Skeletal muscle tissue (tissue), 4 donors: ENCODE data around the gene RPTOR. TPM values are rescaled to one million over a fixed set of nuclear protein-coding genes. Genes with fewer than 3 reads are reported as not detected.

Source experiments
- H3K27ac ChIP-seq: one replicate; pipeline ENCODE4 v1.7.0; 2013; ENCODE audit warnings: mild to moderate bottlenecking, low read depth, low read length, inconsistent platforms
- H3K27me3 ChIP-seq, 3 donors: one replicate each; pipeline ENCODE4 v1.7.0; 2013; ENCODE audit warnings: low read length in 3 of 3; ENCODE audit not compliant: control insufficient read depth in 3 of 3, insufficient read depth in 3 of 3
- H3K36me3 ChIP-seq, 3 donors: one replicate each; pipeline ENCODE4 v1.7.0; 2013; ENCODE audit warnings: low read length in 3 of 3; ENCODE audit not compliant: control insufficient read depth in 3 of 3, insufficient read depth in 3 of 3
- H3K4me1 ChIP-seq, 3 donors: one replicate each; pipeline ENCODE4 v1.7.0; 2013; ENCODE audit warnings: low read length in 3 of 3, mild to moderate bottlenecking in 3 of 3; ENCODE audit not compliant: control insufficient read depth in 3 of 3, insufficient read depth in 3 of 3
- H3K4me3 ChIP-seq, 3 donors: one replicate each; pipeline ENCODE4 v1.7.0; 2013; ENCODE audit warnings: low read length in 3 of 3
- H3K9ac ChIP-seq, 3 donors: one replicate each; pipeline ENCODE4 v1.7.0; 2013; ENCODE audit warnings: low read length in 3 of 3, mild to moderate bottlenecking in 3 of 3, moderate library complexity in 2 of 3, low read depth in 1 of 3
- H3K9me3 ChIP-seq, 3 donors: one replicate each; pipeline ENCODE4 v1.7.0; 2013; ENCODE audit warnings: low read length in 3 of 3; ENCODE audit not compliant: control insufficient read depth in 3 of 3
- total RNA-seq: library from RNA; depleted of rRNA; stranded (reverse); fragments of >200 nt; gene quantifications from one replicate; pipeline ENCODE4 v1.2.3, GENCODE V29; 2014
- donor health status: Osteomylitis.

Gene RPTOR
- total RNA-seq, 1 donor from 2014 or later: 24.5 TPM

DNA sequence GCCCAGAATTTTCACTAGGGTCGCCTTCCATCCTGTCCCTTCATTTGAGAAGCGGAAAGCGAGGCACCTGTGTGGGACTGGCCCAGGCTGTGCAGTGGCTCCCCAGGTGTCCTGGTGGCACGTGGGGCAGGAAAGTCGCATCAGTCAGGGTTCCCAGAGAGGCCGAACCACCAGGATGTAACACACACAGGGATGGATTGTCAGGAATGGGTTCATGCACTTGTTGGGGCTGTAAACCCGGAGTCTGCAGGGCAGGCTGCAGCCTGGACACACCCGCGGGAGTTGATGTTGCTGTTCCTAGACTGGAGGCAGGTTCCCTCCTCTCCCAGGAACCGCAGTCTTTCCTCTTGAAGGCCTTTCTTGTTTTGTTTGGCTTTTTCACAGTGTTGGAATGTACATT lies 30.7 kb upstream of the RPTOR start:
- Histone ChIP-seq H3K4me1 (no peaks in the 10 kb centered on the region), H3K27ac (no peak overlapping the region), H3K27me3 (peaks cover 15 to 44% (median 21%) of the 10 kb centered on the region in 3 donors), H3K36me3 (no peaks in the 10 kb centered on the region), H3K4me3 (no peak overlapping the region), H3K9me3 (no peaks in the 10 kb centered on the region), H3K9ac (no peak overlapping the region)

DNA sequence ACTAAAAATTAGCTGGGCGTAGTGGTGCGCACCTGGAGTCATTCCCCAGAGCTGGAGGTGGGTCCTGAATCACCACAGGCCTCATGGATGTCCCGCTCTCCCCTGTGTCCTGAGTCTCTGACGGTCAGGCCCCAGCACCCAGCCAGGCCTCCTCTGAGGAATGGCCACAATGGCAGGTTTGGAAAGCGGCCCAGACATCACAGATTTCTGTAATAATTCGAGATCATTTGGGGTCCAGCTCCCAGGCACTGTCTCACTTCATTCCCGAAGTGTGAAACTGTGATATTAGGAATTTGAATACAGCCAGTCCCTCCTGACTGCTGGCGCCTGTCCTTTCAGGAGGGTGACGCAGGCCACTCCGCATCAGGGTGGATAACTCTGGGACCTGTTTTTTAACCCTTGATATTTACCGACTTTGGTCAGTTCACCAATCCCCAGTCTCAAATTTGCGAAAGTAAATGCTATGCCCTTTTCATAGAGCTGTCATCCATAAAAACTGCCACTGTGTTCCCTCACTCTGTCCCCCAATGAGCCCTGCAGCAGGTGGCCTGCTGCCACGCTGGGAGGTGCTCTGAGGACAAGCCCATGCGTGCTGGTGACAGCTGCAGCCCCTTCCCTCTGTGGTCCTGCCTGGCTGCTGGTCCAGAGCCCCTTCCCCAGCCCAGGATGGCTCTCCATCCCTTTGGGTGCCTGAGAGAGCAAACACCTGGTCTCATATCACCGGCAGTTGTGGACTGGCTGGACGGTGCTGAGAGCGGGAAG lies 28.3 kb upstream of the RPTOR start:
- H3K27me3 ChIP-seq: peaks cover 9 to 23% (median 22%) of the 10 kb centered on the region in 3 donors
- no peaks in the 10 kb centered on the region for H3K4me1 ChIP-seq
- H3K36me3 ChIP-seq: no peaks in the 10 kb centered on the region
- H3K4me3 ChIP-seq: no peak overlapping the region
- no peaks in the 10 kb centered on the region for H3K9me3 ChIP-seq
- no peak overlapping the region for H3K9ac ChIP-seq
- no peak overlapping the region for H3K27ac ChIP-seq

DNA sequence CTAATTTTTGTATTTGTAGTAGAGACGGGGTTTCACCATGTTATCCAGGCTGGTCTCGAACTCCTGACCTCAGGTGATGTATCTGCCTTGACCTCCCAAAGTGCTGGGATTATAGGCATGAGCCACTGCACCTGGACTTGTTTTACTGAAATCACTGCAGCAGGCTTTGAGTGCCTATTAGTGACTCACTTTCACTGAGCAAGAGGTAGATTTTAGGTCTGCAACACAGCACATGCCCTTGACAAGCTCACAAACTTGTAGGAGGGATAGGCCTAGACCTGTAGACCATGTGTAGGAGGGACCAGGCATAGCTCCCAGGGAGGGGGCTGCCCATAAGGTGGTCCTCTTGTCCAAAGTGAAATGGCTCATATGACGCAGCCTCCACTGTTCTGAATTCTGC lies 27.0 kb upstream of the RPTOR start:
- Histone ChIP-seq H3K4me1 (no peaks in the 10 kb centered on the region), H3K9ac (no peak overlapping the region), H3K9me3 (no peaks in the 10 kb centered on the region), H3K27ac (no peak overlapping the region), H3K4me3 (no peak overlapping the region), H3K27me3 (peaks cover 0 to 17% (median 11%) of the 10 kb centered on the region in 3 donors), H3K36me3 (no peaks in the 10 kb centered on the region)

DNA sequence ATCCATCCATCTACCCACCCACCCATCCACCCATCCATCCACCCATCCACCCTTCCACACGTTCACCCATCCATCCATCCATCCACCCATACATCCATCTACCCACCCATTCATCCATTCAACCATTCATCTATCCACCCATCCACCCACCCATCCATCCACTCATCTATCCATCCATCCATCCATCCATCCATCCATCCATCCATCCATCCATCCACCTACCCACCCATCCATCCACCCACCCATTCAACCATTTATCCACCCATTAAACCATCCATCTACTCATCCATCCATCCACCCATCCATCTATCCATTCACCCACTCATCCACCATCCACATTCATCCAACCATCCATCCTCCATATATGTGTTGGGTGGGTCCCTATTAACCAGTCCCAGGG lies 26.2 kb upstream of the RPTOR start:
- Histone ChIP-seq H3K9me3 (no peaks in the 10 kb centered on the region), H3K4me1 (no peaks in the 10 kb centered on the region), H3K27ac (no peak overlapping the region), H3K27me3 (peaks cover 0 to 23% (median 11%) of the 10 kb centered on the region in 3 donors), H3K9ac (no peak overlapping the region), H3K36me3 (no peaks in the 10 kb centered on the region), H3K4me3 (no peak overlapping the region)

DNA sequence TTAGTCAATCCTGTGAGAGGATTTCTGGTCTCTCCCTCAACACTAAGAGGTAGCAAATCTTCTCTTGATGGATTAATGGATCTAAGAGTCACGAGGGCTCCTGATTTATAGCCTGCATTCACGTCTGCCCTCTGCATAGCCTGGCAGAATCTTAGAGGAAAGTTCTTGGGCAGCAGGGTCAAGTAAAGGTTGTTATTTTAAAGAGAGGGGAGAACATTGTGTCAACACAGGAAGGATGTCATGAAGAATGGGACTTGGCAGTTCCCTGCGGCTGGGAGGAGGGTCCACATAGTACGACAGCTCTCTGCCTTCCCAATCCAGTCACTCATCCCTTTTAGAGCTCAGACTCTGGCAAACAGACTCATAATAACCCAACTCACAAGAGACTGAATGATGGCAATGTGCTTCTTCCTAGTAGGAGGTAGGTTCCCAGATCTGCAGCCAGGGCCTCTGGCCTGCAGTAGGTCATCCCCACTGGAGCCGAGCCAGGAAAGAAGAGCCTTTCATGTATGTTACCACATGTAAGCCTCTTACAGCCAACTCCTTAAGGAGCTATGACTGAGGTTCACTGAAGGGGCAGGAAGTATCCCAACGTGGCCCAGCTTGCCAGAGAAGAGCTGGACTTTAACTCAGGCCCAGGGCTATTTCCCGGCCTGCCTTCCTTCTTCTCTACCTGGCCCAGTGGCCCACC lies 25.4 kb upstream of the RPTOR start:
- H3K27ac ChIP-seq: no peak overlapping the region
- H3K9me3 ChIP-seq: no peaks in the 10 kb centered on the region
- no peaks in the 10 kb centered on the region for H3K4me1 ChIP-seq
- H3K9ac ChIP-seq: no peak overlapping the region
- H3K27me3 ChIP-seq: peaks cover 0 to 19% (median 11%) of the 10 kb centered on the region in 3 donors
- no peak overlapping the region for H3K4me3 ChIP-seq
- no peaks in the 10 kb centered on the region for H3K36me3 ChIP-seq

DNA sequence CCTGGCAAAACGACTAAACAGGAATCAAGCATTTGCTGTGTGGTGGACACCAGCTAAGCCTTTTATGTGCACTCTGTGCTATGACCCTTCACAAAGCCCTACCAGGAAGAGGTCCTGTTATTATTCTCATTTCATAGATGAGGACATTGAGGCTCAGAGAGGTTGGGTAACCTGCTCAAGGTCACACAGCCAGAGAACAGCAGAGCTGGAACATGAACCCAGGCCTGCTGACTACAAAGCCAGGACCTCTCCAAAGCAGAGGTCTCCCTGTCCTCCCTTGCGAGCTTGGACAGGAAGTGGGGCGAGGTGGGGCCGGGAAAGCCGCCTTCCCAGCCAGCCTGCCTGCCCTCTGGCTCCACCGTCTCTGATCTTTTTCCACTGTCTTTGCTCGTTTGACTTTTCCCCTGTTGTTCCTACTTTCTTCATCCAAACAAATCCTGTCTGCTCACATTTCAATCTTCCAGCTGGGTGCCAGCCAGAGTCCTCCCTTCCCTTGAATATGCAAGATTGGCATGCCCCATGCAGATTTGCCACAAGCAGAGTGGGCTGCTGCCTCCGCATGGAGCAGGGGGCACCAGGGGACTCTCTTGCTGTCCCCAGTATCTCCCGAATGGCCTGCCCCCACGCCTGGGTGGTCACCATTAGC lies 23.7 kb upstream of the RPTOR start:
- H3K27ac ChIP-seq: no peak overlapping the region
- peaks cover 0 to 19% (median 15%) of the 10 kb centered on the region in 3 donors for H3K27me3 ChIP-seq
- H3K9ac ChIP-seq: no peak overlapping the region
- H3K4me3 ChIP-seq: no peak overlapping the region
- no peaks in the 10 kb centered on the region for H3K36me3 ChIP-seq
- H3K4me1 ChIP-seq: no peaks in the 10 kb centered on the region
- H3K9me3 ChIP-seq: no peaks in the 10 kb centered on the region

DNA sequence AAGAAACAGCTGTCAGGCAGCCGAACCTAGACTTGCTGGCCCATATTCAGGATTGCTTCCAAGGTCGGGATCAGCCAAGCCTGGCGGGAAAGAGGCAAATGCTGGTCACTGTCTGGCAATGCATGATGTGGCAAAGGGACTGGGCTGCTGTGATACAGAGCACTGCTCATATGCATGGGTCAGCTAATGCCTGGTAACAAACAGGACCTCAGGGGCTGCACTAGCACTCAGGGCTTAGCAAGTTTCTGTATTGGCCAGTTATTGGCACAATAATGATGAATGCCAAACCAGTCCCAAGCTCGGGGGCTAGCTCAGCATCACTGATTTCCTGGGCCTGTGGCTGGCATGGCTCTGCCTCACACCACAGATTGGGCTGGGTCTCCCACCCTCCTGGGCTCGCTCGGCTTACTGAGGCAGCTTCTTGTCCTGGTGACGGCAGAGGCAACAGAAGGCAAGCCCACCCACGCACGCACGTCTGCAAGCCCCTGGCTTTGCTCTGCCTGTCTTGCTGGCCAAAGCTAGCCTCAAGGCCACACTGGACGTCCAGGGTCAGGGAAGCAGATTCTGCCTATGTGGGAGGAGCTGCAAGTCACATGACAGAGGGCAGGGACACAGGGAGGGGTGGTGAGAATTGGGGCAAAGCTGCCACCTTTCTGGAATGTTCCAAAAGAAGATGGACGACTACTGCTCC lies 21.4 kb upstream of the RPTOR start:
- Histone ChIP-seq H3K4me1 (no peaks in the 10 kb centered on the region), H3K9me3 (no peaks in the 10 kb centered on the region), H3K9ac (no peak overlapping the region), H3K4me3 (no peak overlapping the region), H3K27me3 (peaks cover 0 to 24% (median 22%) of the 10 kb centered on the region in 3 donors), H3K36me3 (no peaks in the 10 kb centered on the region), H3K27ac (no peak overlapping the region)

DNA sequence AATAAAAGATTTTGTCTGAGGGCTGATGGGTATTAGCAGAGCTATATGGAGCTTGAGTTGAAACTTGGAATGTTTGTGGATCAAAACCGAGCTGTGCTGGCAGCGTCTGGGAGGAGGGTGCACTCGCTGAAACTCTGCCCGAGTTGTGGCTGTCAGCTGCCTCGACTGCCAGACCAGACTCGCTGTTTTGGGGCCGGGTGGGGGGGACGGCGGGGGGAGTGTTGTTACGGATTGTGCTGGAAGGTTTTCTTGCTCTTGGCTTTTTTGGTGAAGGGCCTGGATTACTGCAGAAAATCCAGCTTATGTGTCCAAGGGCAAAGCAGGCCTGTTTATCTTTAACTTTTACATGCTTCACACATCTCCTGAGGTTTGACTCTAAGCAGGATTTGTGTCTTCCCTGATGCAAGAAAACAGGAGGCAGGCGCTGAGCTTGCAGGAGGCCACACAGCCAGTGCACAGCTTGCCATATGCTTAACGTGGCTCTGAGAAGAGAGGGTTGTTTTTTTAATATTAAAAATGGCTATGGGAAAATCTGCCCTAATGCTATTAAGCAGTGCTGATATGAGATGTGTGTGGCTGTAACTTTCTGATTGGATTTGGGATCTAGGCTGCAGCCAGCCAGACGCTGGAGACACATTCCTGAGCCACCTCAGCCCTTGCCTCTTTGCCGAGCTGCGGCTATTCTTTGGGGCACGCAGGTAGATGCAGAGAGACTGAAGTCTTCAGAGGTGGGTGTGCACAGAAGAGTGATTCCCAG lies 20.5 kb upstream of the RPTOR start:
- Histone ChIP-seq H3K4me1 (peaks cover 0 to 5% (median 0%) of the 10 kb centered on the region in 3 donors), H3K36me3 (no peaks in the 10 kb centered on the region), H3K4me3 (no peak overlapping the region), H3K9ac (no peak overlapping the region), H3K27me3 (peaks cover 0 to 23% (median 20%) of the 10 kb centered on the region in 3 donors), H3K9me3 (no peaks in the 10 kb centered on the region), H3K27ac (no peak overlapping the region)

DNA sequence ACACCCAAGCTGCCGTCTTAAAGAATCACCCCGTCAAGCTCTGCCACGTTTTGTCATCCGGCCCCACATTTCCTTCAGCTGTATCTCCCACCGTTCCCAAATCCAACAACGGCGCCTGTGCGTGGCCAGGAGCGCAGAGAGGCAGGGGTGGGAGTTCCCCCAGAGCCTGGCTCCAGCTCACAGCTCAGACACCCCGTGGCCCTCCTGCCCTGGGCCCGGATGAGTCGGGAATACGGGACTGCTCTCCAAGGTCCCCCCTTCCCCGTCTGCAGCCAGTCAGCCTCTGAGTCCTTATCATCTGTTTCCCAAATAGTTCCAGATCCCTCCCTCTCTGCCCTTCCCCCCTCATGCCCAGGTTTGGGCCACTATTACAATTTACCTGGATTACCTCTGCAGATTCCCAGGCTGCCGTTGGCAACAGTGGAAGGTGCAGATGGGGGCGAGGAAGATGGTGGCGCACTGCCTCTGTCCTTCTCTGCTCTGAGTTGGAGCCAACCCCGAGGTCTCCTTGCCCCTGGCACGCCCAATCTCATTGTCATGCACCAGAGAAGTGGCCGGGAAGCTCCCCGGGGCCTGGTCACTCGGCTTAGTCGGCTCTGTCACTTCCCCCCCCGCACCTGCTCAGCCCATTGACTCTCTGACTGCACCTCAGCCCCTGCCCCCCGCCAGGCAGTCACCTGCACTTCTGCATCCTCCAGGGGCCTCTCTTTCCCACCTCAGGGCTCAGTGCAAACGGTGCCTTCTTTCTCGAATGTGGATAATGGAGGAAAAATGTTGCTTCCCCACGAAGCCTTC lies 18.3 kb upstream of the RPTOR start:
- no peak overlapping the region for H3K9ac ChIP-seq
- peaks cover 0 to 20% (median 13%) of the 10 kb centered on the region in 3 donors for H3K27me3 ChIP-seq
- H3K9me3 ChIP-seq: no peaks in the 10 kb centered on the region
- no peaks in the 10 kb centered on the region for H3K36me3 ChIP-seq
- no peak overlapping the region for H3K27ac ChIP-seq
- H3K4me3 ChIP-seq: no peak overlapping the region
- peaks cover 4 to 12% (median 9%) of the 10 kb centered on the region in 3 donors for H3K4me1 ChIP-seq
